Measurements from ENCODE around the gene YIPF3. TPM values are rescaled to one million over a fixed set of nuclear protein-coding genes. Genes with fewer than 3 reads are reported as not detected.
"Not testable (repeated sequence)": the region's sequence is repeated elsewhere in the genome, so short reads cannot be mapped to it uniquely, and the experiment has no call there.

Gene YIPF3
- polyA plus RNA-seq (ENCODE audit: low read depth in 6 of 6): 10 to 100 TPM; 72.5 to 97.5 (median 89.9) TPM

GRCh38 chr6:43516697-43517504 lies at the start of gene YIPF3, which contains the start of gene POLR1C:
TSS of gene YIPF3 (minus strand) at chr6:43516926. CDS start at chr6:43516807, 119 bp downstream.
TSS of gene POLR1C (plus strand) at chr6:43517089. CDS start at chr6:43517110, 21 bp downstream.
- H3K4me3 Mint-ChIP-seq: no peak within 1 kb of the TSS
- H3K36me3 Mint-ChIP-seq: peaks cover 0 to 19% of the 10 kb centered on the region in 2 donors
- H3K27ac Mint-ChIP-seq: peak within 1 kb of the TSS in 1 of 6 donors; percentile 10
- ATAC-seq (ENCODE audit: low read depth in 2 of 2) (peak; percentile 96), DNase-seq (peak; percentile 95)
- peaks cover 22 to 29% (median 24%) of the 10 kb centered on the region in 3 donors for H3K4me1 Mint-ChIP-seq
- H3K27me3 Mint-ChIP-seq: no peaks in the 10 kb centered on the region
- H3K9me3 Mint-ChIP-seq: no peaks in the 10 kb centered on the region

- DNase-seq (no peak), ATAC-seq (ENCODE audit: low read depth in 2 of 2) (no peak)
- H3K27me3 Mint-ChIP-seq: no peaks in the 10 kb centered on the region
- peaks cover 16 to 30% of the 10 kb centered on the region in 2 donors for H3K36me3 Mint-ChIP-seq
- H3K4me1 Mint-ChIP-seq: no peaks in the 10 kb centered on the region
- H3K27ac Mint-ChIP-seq: no peak overlapping the region
- H3K9me3 Mint-ChIP-seq: no peaks in the 10 kb centered on the region
- H3K4me3 Mint-ChIP-seq: no peak overlapping the region
Observed at GRCh38 chr6:43559328-43559727, 42.6 kb upstream of the YIPF3 start.

GRCh38 chr6:43557620-43558019 lies 40.9 kb upstream of the YIPF3 start:
- H3K9me3 Mint-ChIP-seq; H3K27me3 Mint-ChIP-seq; ATAC-seq (ENCODE audit: low read depth in 2 of 2); H3K4me3 Mint-ChIP-seq; DNase-seq; H3K4me1 Mint-ChIP-seq: not testable (repeated sequence)
- peak overlapping the region in 1 of 6 donors; percentile 75 for H3K27ac Mint-ChIP-seq
- H3K36me3 Mint-ChIP-seq: peaks cover 25 to 35% of the 10 kb centered on the region in 2 donors

DNA sequence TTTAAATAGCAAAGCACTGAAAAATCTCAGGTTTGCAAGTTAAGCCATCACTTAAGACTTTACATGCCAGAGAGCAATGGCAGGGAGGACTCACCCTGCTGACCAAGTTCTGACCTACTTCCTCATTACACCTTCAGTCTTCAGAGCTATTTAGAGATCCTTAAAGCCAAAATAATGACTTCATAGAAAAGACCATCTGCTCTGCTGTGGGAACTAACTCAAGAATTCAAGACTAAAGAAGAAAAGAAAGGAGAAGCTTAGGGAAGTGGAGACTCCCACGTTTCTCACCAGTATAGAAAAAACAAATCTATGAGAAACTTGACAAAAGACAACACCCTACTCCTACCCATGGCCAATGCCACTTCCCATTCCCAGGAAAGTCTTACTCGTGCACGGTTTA lies 30.5 kb upstream of the YIPF3 start:
- Mint-ChIP-seq H3K36me3 (peaks cover 21 to 25% of the 10 kb centered on the region in 2 donors), H3K4me1 (no peaks in the 10 kb centered on the region), H3K27me3 (no peaks in the 10 kb centered on the region), H3K9me3 (no peaks in the 10 kb centered on the region), H3K4me3 (no peak overlapping the region), H3K27ac (peak overlapping the region in 2 of 6 donors; percentile 64 to 69)
- peak; percentile 25 to 50 for ATAC-seq (ENCODE audit: low read depth in 2 of 2)
- DNase-seq: no peak

DNA sequence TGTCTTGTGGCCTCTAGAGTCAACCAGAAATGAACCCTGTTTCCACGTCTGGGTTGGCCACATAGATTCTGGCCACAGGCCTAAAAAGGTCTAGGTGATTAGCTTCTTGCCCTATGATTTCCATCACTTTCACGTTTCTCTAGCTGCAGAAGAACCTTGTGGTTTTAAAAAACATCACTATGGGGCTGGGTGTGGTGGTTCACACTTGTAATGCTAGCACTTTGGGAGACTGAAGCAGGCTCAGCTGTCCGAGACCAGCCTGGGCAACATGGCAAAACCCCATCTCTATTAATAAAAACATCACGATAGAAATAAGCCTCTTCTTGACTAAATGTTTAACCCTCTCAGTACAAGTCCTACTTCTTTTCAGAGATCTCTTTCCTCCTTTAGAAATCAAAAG lies 27.7 kb upstream of the YIPF3 start:
- Mint-ChIP-seq H3K9me3 (no peaks in the 10 kb centered on the region), H3K27ac (no peak overlapping the region), H3K27me3 (no peaks in the 10 kb centered on the region), H3K4me1 (peaks cover 0 to 3% (median 0%) of the 10 kb centered on the region in 3 donors), H3K4me3 (no peak overlapping the region), H3K36me3 (peaks cover 8 to 17% of the 10 kb centered on the region in 2 donors)
- DNase-seq: no peak
- ATAC-seq (ENCODE audit: low read depth in 2 of 2): peak in 1 of 2 donors; percentile 61

GRCh38 chr6:43541774-43542471 lies 25.2 kb upstream of the YIPF3 start:
- Mint-ChIP-seq H3K4me1 (peaks cover 0 to 3% (median 0%) of the 10 kb centered on the region in 3 donors), H3K27ac (peak overlapping the region in 2 of 6 donors; percentile 61 to 74), H3K27me3 (no peaks in the 10 kb centered on the region), H3K4me3 (no peak overlapping the region), H3K9me3 (no peaks in the 10 kb centered on the region), H3K36me3 (peaks cover 15 to 18% of the 10 kb centered on the region in 2 donors)
- ATAC-seq (ENCODE audit: low read depth in 2 of 2): no peak
- DNase-seq: no peak

DNA sequence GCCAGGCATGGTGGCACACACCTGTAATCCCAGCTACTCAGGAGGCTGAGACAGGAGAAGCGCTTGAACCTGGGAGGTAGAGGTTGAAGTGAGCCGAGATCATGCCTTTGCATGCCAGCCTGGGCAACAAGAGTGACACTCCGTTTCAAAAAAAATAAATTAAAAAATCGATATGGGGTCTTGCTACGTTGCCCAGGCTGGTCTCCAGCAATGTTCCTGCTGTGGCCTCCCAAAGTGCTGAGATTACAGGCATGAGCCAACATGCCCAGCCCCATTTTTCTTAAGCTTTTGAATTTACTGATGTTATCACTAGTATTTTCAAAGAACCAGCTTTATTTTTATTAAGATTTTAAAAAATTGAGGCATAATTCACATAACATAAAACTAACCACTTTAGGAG lies 23.8 kb upstream of the YIPF3 start:
- no peak overlapping the region for H3K27ac Mint-ChIP-seq

GRCh38 chr6:43539409-43539808 lies 22.7 kb upstream of the YIPF3 start:
- H3K4me3 Mint-ChIP-seq; H3K4me1 Mint-ChIP-seq; ATAC-seq (ENCODE audit: low read depth in 2 of 2); H3K27me3 Mint-ChIP-seq; H3K27ac Mint-ChIP-seq; H3K9me3 Mint-ChIP-seq; DNase-seq: not testable (repeated sequence)
- H3K36me3 Mint-ChIP-seq: peaks cover 11 to 15% of the 10 kb centered on the region in 2 donors

More for the DNA sequence above, 23.8 kb upstream of the YIPF3 start:
- DNase-seq (no peak), ATAC-seq (ENCODE audit: low read depth in 2 of 2) (no peak)
- Mint-ChIP-seq H3K4me1 (peaks cover 0 to 3% (median 0%) of the 10 kb centered on the region in 3 donors), H3K27me3 (no peaks in the 10 kb centered on the region), H3K9me3 (no peaks in the 10 kb centered on the region), H3K36me3 (peaks cover 11 to 15% of the 10 kb centered on the region in 2 donors), H3K4me3 (no peak overlapping the region)

GRCh38 chr6:43538986-43539385 lies 22.3 kb upstream of the YIPF3 start:
- DNase-seq; ATAC-seq (ENCODE audit: low read depth in 2 of 2); H3K27ac Mint-ChIP-seq; H3K27me3 Mint-ChIP-seq; H3K9me3 Mint-ChIP-seq; H3K4me3 Mint-ChIP-seq; H3K4me1 Mint-ChIP-seq: not testable (repeated sequence)
- H3K36me3 Mint-ChIP-seq: peaks cover 11 to 15% of the 10 kb centered on the region in 2 donors

DNA sequence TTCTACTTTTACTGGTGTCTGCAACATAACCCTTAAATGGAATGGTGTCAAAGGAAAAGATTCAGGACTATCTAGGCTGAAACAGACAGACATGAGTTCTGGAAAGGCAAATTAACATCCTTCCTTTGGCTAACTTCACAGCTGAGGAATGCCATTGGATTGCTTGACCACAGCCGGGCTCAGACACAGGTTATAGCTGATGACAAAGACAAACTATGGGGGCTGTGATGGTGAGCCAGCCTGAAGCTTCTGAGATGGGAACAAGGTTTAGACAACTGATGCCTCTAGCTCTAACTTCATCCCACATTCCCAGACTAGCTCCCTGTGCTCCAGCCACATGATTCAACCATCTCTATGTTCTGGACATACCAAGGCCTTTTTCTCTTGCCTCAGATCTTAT lies 15.5 kb upstream of the YIPF3 start:
- Mint-ChIP-seq H3K36me3 (peaks cover 2 to 12% of the 10 kb centered on the region in 2 donors), H3K4me1 (peaks cover 0 to 4% (median 0%) of the 10 kb centered on the region in 3 donors), H3K9me3 (no peaks in the 10 kb centered on the region), H3K27me3 (no peaks in the 10 kb centered on the region), H3K4me3 (no peak overlapping the region), H3K27ac (no peak overlapping the region)
- ATAC-seq (ENCODE audit: low read depth in 2 of 2): no peak
- no peak for DNase-seq

- H3K27me3 Mint-ChIP-seq: no peaks in the 10 kb centered on the region
- peak overlapping the region in 1 of 8 donors; percentile 47 for H3K4me3 Mint-ChIP-seq
- peaks cover 15 to 17% of the 10 kb centered on the region in 2 donors for H3K36me3 Mint-ChIP-seq
- ATAC-seq (ENCODE audit: low read depth in 2 of 2) (no peak), DNase-seq (no peak)
- H3K27ac Mint-ChIP-seq: no peak overlapping the region
- H3K9me3 Mint-ChIP-seq: no peaks in the 10 kb centered on the region
- H3K4me1 Mint-ChIP-seq: peaks cover 0 to 5% (median 0%) of the 10 kb centered on the region in 3 donors
Observed at GRCh38 chr6:43524483-43524961, 7.8 kb upstream of the YIPF3 start.

GRCh38 chr6:43523284-43523683 lies 6.6 kb upstream of the YIPF3 start:
- Mint-ChIP-seq H3K4me3 (no peak overlapping the region), H3K27me3 (no peaks in the 10 kb centered on the region), H3K27ac (no peak overlapping the region), H3K4me1 (peaks cover 0 to 5% (median 0%) of the 10 kb centered on the region in 3 donors), H3K36me3 (peaks cover 15 to 17% of the 10 kb centered on the region in 2 donors), H3K9me3 (no peaks in the 10 kb centered on the region)
- ATAC-seq (ENCODE audit: low read depth in 2 of 2) (no peak), DNase-seq (no peak)

GRCh38 chr6:43522547-43523261 lies 6.0 kb upstream of the YIPF3 start:
- peaks cover 15 to 17% of the 10 kb centered on the region in 2 donors for H3K36me3 Mint-ChIP-seq
- peaks cover 0 to 5% (median 0%) of the 10 kb centered on the region in 3 donors for H3K4me1 Mint-ChIP-seq
- H3K9me3 Mint-ChIP-seq: no peaks in the 10 kb centered on the region
- H3K27me3 Mint-ChIP-seq: no peaks in the 10 kb centered on the region
- ATAC-seq (ENCODE audit: low read depth in 2 of 2) (no peak), DNase-seq (no peak)
- H3K4me3 Mint-ChIP-seq: peak overlapping the region in 2 of 8 donors; percentile 53 to 64
- H3K27ac Mint-ChIP-seq: peak overlapping the region in 3 of 6 donors; percentile 24 to 44 (median 32)
